PFSK-1 (cell line): Measurements from ENCODE around the gene RFT1.

Experiments used
- FOXP2 ChIP-seq: optimal IDR thresholded peaks from 2 replicates; pipeline ENCODE3; 2011; ENCODE audit warnings: borderline replicate concordance, control low read depth, inconsistent platforms; ENCODE audit not compliant: insufficient read depth; ENCODE audit errors: extremely low read length, extremely low read depth
- POLR2AphosphoS5 ChIP-seq: IDR thresholded peaks from 2 replicates; pipeline ENCODE4 v1.6.1; 2012; ENCODE audit warnings: low read depth, mild to moderate bottlenecking, control low read depth, low read length, moderate library complexity
- REST ChIP-seq, 2 experiments: IDR thresholded peaks; 2 replicates each; pipeline versions ENCODE4 v1.6.1 to v1.8.0; 2011 to 2012; ENCODE audit warnings: low read depth in 2 of 2, low read length in 2 of 2, control low read depth in 1 of 2, inconsistent platforms in 1 of 2, mild to moderate bottlenecking in 1 of 2, moderate library complexity in 1 of 2; ENCODE audit not compliant: insufficient read depth in 1 of 2
- SIN3A ChIP-seq: IDR thresholded peaks from 2 replicates; pipeline ENCODE4 v1.6.1; 2012; ENCODE audit warnings: mild to moderate bottlenecking, low read length, moderate library complexity, borderline replicate concordance; ENCODE audit not compliant: insufficient read depth
- TAF1 ChIP-seq: IDR thresholded peaks from 2 replicates; pipeline ENCODE4 v1.6.1; 2012; ENCODE audit warnings: low read length, control low read depth, borderline replicate concordance; ENCODE audit not compliant: insufficient read depth

RFT1 gene

GRCh38 chr3:53155760-53156159, 25.5 kb upstream of the RFT1 start:
- no peak for TF ChIP-seq SIN3A
- no peak for TF ChIP-seq POLR2AphosphoS5
- no peak for TF ChIP-seq REST (IDR thresholded peaks at IDR 0.05; ENCODE audit: insufficient read depth in 1 of 2, low read depth in 2 of 2, low read length in 2 of 2)
- no peak for TF ChIP-seq TAF1
- TF ChIP-seq FOXP2: no peak

GRCh38 chr3:53154881-53155285, 24.6 kb upstream of the RFT1 start:
- no peak for TF ChIP-seq POLR2AphosphoS5
- no peak for TF ChIP-seq REST (IDR thresholded peaks at IDR 0.05; ENCODE audit: insufficient read depth in 1 of 2, low read depth in 2 of 2, low read length in 2 of 2)
- TF ChIP-seq TAF1: no peak
- no peak for TF ChIP-seq FOXP2
- no peak for TF ChIP-seq SIN3A

- TF ChIP-seq POLR2AphosphoS5 (no peak), SIN3A (no peak), REST (IDR thresholded peaks at IDR 0.05; ENCODE audit: insufficient read depth in 1 of 2, low read depth in 2 of 2, low read length in 2 of 2) (no peak), TAF1 (no peak), FOXP2 (no peak)
Observed at GRCh38 chr3:53153980-53154379, 23.7 kb upstream of the RFT1 start.

- TF ChIP-seq POLR2AphosphoS5 (no peak), SIN3A (no peak), TAF1 (no peak), REST (IDR thresholded peaks at IDR 0.05; ENCODE audit: insufficient read depth in 1 of 2, low read depth in 2 of 2, low read length in 2 of 2) (no peak), FOXP2 (no peak)
Observed at GRCh38 chr3:53153264-53153823, 23.1 kb upstream of the RFT1 start.
